Muscle layer of duodenum (tissue), 2 donors: ENCODE results near the gene NCAM1.
A peak's percentile ranks its signal among the peaks of the same experiment; 100 is the strongest.

ENCODE experiments used
- H3K27ac ChIP-seq: one replicate; pipeline ENCODE4 v1.7.0; 2013; ENCODE audit warnings: mild to moderate bottlenecking, low read length
- H3K27me3 ChIP-seq: one replicate; pipeline ENCODE4 v1.7.0; 2013; ENCODE audit warnings: low read depth, mild to moderate bottlenecking, control low read depth, low read length
- H3K36me3 ChIP-seq, 2 donors: one replicate each; pipeline ENCODE4 v1.7.0; 2013; ENCODE audit warnings: low read length in 2 of 2, control low read depth in 1 of 2, mild to moderate bottlenecking in 1 of 2; ENCODE audit not compliant: insufficient read depth in 2 of 2, control insufficient read depth in 1 of 2
- H3K4me1 ChIP-seq, 2 donors: one replicate each; pipeline ENCODE4 v1.7.0; 2013; ENCODE audit warnings: low read length in 2 of 2, mild to moderate bottlenecking in 2 of 2, control low read depth in 1 of 2, moderate library complexity in 1 of 2; ENCODE audit not compliant: insufficient read depth in 2 of 2, control insufficient read depth in 1 of 2
- H3K4me3 ChIP-seq, 2 donors: one replicate each; pipeline ENCODE4 v1.7.0; 2013; ENCODE audit warnings: low read length in 2 of 2, low read depth in 1 of 2, mild to moderate bottlenecking in 1 of 2
- H3K9me3 ChIP-seq, 2 donors: one replicate each; pipeline ENCODE4 v1.7.0; 2013; ENCODE audit warnings: low read length in 2 of 2, control low read depth in 1 of 2, mild to moderate bottlenecking in 1 of 2; ENCODE audit not compliant: control insufficient read depth in 1 of 2
- donor health status: healthy.

Gene NCAM1

GRCh38 chr11:112946866-112947265, 14.4 kb upstream of the NCAM1 start:
- Histone ChIP-seq H3K4me1 (peaks cover 0 to 9% of the 10 kb centered on the region in 2 donors), H3K27ac (no peak overlapping the region), H3K36me3 (no peaks in the 10 kb centered on the region), H3K9me3 (no peaks in the 10 kb centered on the region), H3K27me3 (no peaks in the 10 kb centered on the region), H3K4me3 (no peak overlapping the region)

- H3K9me3 ChIP-seq, result no peaks in the 10 kb centered on the region
- peaks cover 0 to 9% of the 10 kb centered on the region in 2 donors for H3K4me1 ChIP-seq
- H3K4me3 ChIP-seq, result no peak overlapping the region
- H3K27me3 ChIP-seq, result no peaks in the 10 kb centered on the region
- no peaks in the 10 kb centered on the region for H3K36me3 ChIP-seq
- no peak overlapping the region for H3K27ac ChIP-seq
Measured at GRCh38 chr11:112949781-112950575, 11.2 kb upstream of the NCAM1 start.

- no peaks in the 10 kb centered on the region for H3K36me3 ChIP-seq
- no peaks in the 10 kb centered on the region for H3K27me3 ChIP-seq
- no peaks in the 10 kb centered on the region for H3K9me3 ChIP-seq
- H3K4me1 ChIP-seq, result peaks cover 0 to 21% of the 10 kb centered on the region in 2 donors
- H3K27ac ChIP-seq, result no peak overlapping the region
- no peak overlapping the region for H3K4me3 ChIP-seq
Measured at GRCh38 chr11:112958670-112959069, 2.5 kb upstream of the NCAM1 start.

- Histone ChIP-seq H3K27me3 (no peaks in the 10 kb centered on the region), H3K36me3 (no peaks in the 10 kb centered on the region), H3K9me3 (no peaks in the 10 kb centered on the region), H3K27ac (no peak overlapping the region), H3K4me3 (peak overlapping the region; percentile 71 to 78), H3K4me1 (peaks cover 0 to 21% of the 10 kb centered on the region in 2 donors)
Measured at GRCh38 chr11:112961751-112962578, 745 bp downstream of the NCAM1 start.

GRCh38 chr11:112962579-112963367, 1.6 kb downstream of the NCAM1 start:
- Histone ChIP-seq H3K9me3 (no peaks in the 10 kb centered on the region), H3K27ac (no peak overlapping the region), H3K4me1 (peaks cover 0 to 21% of the 10 kb centered on the region in 2 donors), H3K36me3 (no peaks in the 10 kb centered on the region), H3K27me3 (no peaks in the 10 kb centered on the region), H3K4me3 (peak overlapping the region; percentile 71 to 78)

GRCh38 chr11:112963368-112963955, 2.2 kb downstream of the NCAM1 start:
- Histone ChIP-seq H3K9me3 (no peaks in the 10 kb centered on the region), H3K27me3 (no peaks in the 10 kb centered on the region), H3K4me1 (peaks cover 0 to 21% of the 10 kb centered on the region in 2 donors), H3K4me3 (peak overlapping the region in 1 of 2 donors; percentile 78), H3K27ac (no peak overlapping the region), H3K36me3 (no peaks in the 10 kb centered on the region)

- Histone ChIP-seq H3K9me3 (no peaks in the 10 kb centered on the region), H3K4me3 (no peak overlapping the region), H3K27me3 (no peaks in the 10 kb centered on the region), H3K27ac (no peak overlapping the region), H3K4me1 (peaks cover 0 to 21% of the 10 kb centered on the region in 2 donors), H3K36me3 (no peaks in the 10 kb centered on the region)
Measured at GRCh38 chr11:112965656-112966055, 4.4 kb downstream of the NCAM1 start.

GRCh38 chr11:112966561-112966960, 5.3 kb downstream of the NCAM1 start:
- Histone ChIP-seq H3K4me1 (peaks cover 0 to 13% of the 10 kb centered on the region in 2 donors), H3K36me3 (no peaks in the 10 kb centered on the region), H3K4me3 (no peak overlapping the region), H3K9me3 (no peaks in the 10 kb centered on the region), H3K27ac (no peak overlapping the region), H3K27me3 (no peaks in the 10 kb centered on the region)

- Histone ChIP-seq H3K27ac (no peak overlapping the region), H3K36me3 (no peaks in the 10 kb centered on the region), H3K9me3 (no peaks in the 10 kb centered on the region), H3K4me3 (no peak overlapping the region), H3K27me3 (no peaks in the 10 kb centered on the region), H3K4me1 (peaks cover 0 to 9% of the 10 kb centered on the region in 2 donors)
Measured at GRCh38 chr11:112967082-112967481, 5.9 kb downstream of the NCAM1 start.

- no peaks in the 10 kb centered on the region for H3K9me3 ChIP-seq
- H3K4me3 ChIP-seq, result no peak overlapping the region
- H3K36me3 ChIP-seq, result no peaks in the 10 kb centered on the region
- H3K27me3 ChIP-seq, result no peaks in the 10 kb centered on the region
- H3K27ac ChIP-seq, result no peak overlapping the region
- no peaks in the 10 kb centered on the region for H3K4me1 ChIP-seq
Measured at GRCh38 chr11:112968941-112969713, 7.9 kb downstream of the NCAM1 start.
